ENCODE results near the gene MAPK8.

The MAPK8 gene

GRCh38 chr10:48378675-48379074 lies 72.2 kb downstream of the MAPK8 start:
- in situ Hi-C loops (cut with MboI; ENCODE audit: low sequenced_read_pairs) = no loop called here

- in situ Hi-C loops (cut with MboI; ENCODE audit: low sequenced_read_pairs) = no loop called here
Measured at GRCh38 chr10:48381971-48382370, 75.5 kb downstream of the MAPK8 start.

GRCh38 chr10:48382982-48383381 lies 76.5 kb downstream of the MAPK8 start:
- in situ Hi-C loops (cut with MboI; ENCODE audit: low sequenced_read_pairs) = no loop called here

- in situ Hi-C loops (cut with MboI; ENCODE audit: low sequenced_read_pairs) = no loop called here
Measured at GRCh38 chr10:48383393-48383792, 76.9 kb downstream of the MAPK8 start.

GRCh38 chr10:48384699-48384982 lies 78.2 kb downstream of the MAPK8 start:
- in situ Hi-C loops (cut with MboI; ENCODE audit: low sequenced_read_pairs) = no loop called here

GRCh38 chr10:48389272-48389671 lies 82.8 kb downstream of the MAPK8 start:
- in situ Hi-C loops (cut with MboI; ENCODE audit: low sequenced_read_pairs) = no loop called here

GRCh38 chr10:48389846-48390557 lies 83.5 kb downstream of the MAPK8 start:
- in situ Hi-C loops (cut with MboI; ENCODE audit: low sequenced_read_pairs) = no loop called here

- in situ Hi-C loops (cut with MboI; ENCODE audit: low sequenced_read_pairs) = no loop called here
Measured at GRCh38 chr10:48390558-48390871, 84.0 kb downstream of the MAPK8 start.

- in situ Hi-C loops (cut with MboI; ENCODE audit: low sequenced_read_pairs) = no loop called here
Measured at GRCh38 chr10:48390933-48391845, 84.7 kb downstream of the MAPK8 start.

- in situ Hi-C loops (cut with MboI; ENCODE audit: low sequenced_read_pairs) = no loop called here
Measured at GRCh38 chr10:48391994-48392393, 85.5 kb downstream of the MAPK8 start.

- in situ Hi-C loops (cut with MboI; ENCODE audit: low sequenced_read_pairs) = no loop called here
Measured at GRCh38 chr10:48398261-48398660, 91.8 kb downstream of the MAPK8 start.

- in situ Hi-C loops (cut with MboI; ENCODE audit: low sequenced_read_pairs) = no loop called here
Measured at GRCh38 chr10:48399056-48399541, 92.6 kb downstream of the MAPK8 start.

- in situ Hi-C loops (cut with MboI; ENCODE audit: low sequenced_read_pairs) = no loop called here
Measured at GRCh38 chr10:48399551-48399950, 93.1 kb downstream of the MAPK8 start.

- in situ Hi-C loops (cut with MboI; ENCODE audit: low sequenced_read_pairs) = no loop called here
Measured at GRCh38 chr10:48400129-48400849, 93.8 kb downstream of the MAPK8 start.

- in situ Hi-C loops (cut with MboI; ENCODE audit: low sequenced_read_pairs) = no loop called here
Measured at GRCh38 chr10:48400850-48401220, 94.4 kb downstream of the MAPK8 start.

GRCh38 chr10:48404646-48405045 lies 98.2 kb downstream of the MAPK8 start:
- in situ Hi-C loops (cut with MboI; ENCODE audit: low sequenced_read_pairs) = no loop called here

GRCh38 chr10:48406204-48406603 lies 99.7 kb downstream of the MAPK8 start:
- in situ Hi-C loops (cut with MboI; ENCODE audit: low sequenced_read_pairs) = no loop called here

GRCh38 chr10:48406658-48407057 lies 100.2 kb downstream of the MAPK8 start:
- in situ Hi-C loops (cut with MboI; ENCODE audit: low sequenced_read_pairs) = no loop called here

GRCh38 chr10:48410503-48410902 lies 104.0 kb downstream of the MAPK8 start:
- in situ Hi-C loops (cut with MboI; ENCODE audit: low sequenced_read_pairs) = no loop called here

- in situ Hi-C loops (cut with MboI; ENCODE audit: low sequenced_read_pairs) = no loop called here
Measured at GRCh38 chr10:48411510-48411909, 105.0 kb downstream of the MAPK8 start.

GRCh38 chr10:48412081-48412480 lies 105.6 kb downstream of the MAPK8 start:
- in situ Hi-C loops (cut with MboI; ENCODE audit: low sequenced_read_pairs) = no loop called here

- in situ Hi-C loops (cut with MboI; ENCODE audit: low sequenced_read_pairs) = no loop called here
Measured at GRCh38 chr10:48412933-48413332, 106.5 kb downstream of the MAPK8 start.

All from HL-60/S4 (cell line).